Mammary epithelial cell (primary cell): ENCODE data around the gene UBAC2.

Experiments used
- CTCF ChIP-seq, 2 donors: IDR thresholded peaks in 1 of 2; conservative IDR thresholded peaks in 1 of 2; 2 replicates each; pipeline ENCODE4 v1.5.1; 2011 to 2012; ENCODE audit warnings: inconsistent platforms in 2 of 2, low read length in 2 of 2, mild to moderate bottlenecking in 2 of 2, control low read depth in 1 of 2, low read depth in 1 of 2; ENCODE audit not compliant: insufficient read depth in 1 of 2; ENCODE audit errors: extremely low read depth in 1 of 2
- EZH2 ChIP-seq: IDR thresholded peaks from 2 replicates; pipeline ENCODE4 v1.6.1; 2012; ENCODE audit warnings: low read length, inconsistent platforms, borderline replicate concordance

- TF ChIP-seq CTCF (conservative IDR thresholded peaks at IDR 0.05 in 1 of 2, IDR thresholded peaks at IDR 0.05 in 1 of 2; ENCODE audit: extremely low read depth in 1 of 2, insufficient read depth in 1 of 2, low read depth in 1 of 2, low read length in 2 of 2) = no peak
- no peak for TF ChIP-seq EZH2
Measured at GRCh38 chr13:99257291-99257690, 56.6 kb downstream of the UBAC2 start.
